Measurements from ENCODE around the gene MCF2L.

DNA sequence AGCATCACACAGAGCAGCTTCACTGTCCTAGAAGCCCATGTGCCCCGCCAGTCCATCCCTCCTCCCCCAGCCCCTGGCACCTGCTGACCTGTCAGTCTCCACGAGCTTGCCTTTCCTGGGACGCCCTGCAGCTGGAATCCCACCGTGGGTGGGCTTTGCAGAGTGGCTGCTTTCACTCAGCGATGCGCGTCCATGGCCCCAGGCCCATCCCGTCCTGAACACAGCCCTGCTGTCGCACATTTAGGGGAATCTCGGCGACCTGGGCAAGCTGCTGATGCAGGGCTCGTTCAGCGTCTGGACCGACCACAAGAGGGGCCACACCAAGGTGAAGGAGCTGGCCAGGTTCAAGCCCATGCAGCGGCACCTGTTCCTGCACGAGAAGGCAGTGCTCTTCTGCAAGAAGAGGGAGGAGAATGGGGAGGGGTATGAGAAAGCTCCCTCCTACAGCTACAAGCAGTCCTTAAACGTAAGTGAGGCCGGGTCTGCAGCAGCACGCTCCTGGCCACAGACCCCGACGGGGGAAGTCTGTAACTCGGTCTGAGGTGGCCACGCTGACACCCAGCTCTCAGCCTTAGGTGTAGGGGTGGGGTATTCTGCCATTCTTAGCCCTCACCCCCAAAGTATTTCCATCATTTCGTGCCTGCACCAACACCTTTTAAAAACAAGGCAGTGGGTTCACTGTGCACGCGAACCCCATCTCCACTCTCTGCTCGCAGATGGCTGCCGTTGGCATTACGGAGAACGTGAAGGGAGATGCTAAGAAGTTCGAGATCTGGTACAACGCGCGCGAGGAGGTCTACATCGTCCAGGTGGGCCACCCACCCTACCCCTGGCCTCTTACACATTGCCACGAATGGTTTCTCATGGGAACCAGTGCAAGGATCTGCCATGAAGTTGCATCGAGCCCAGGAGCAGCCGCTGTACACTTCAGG, 118.2 kb downstream of the MCF2L start:
- TF ChIP-seq, protein P1, sequence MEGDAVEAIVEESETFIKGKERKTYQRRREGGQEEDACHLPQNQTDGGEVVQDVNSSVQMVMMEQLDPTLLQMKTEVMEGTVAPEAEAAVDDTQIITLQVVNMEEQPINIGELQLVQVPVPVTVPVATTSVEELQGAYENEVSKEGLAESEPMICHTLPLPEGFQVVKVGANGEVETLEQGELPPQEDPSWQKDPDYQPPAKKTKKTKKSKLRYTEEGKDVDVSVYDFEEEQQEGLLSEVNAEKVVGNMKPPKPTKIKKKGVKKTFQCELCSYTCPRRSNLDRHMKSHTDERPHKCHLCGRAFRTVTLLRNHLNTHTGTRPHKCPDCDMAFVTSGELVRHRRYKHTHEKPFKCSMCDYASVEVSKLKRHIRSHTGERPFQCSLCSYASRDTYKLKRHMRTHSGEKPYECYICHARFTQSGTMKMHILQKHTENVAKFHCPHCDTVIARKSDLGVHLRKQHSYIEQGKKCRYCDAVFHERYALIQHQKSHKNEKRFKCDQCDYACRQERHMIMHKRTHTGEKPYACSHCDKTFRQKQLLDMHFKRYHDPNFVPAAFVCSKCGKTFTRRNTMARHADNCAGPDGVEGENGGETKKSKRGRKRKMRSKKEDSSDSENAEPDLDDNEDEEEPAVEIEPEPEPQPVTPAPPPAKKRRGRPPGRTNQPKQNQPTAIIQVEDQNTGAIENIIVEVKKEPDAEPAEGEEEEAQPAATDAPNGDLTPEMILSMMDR (IDR thresholded peaks at IDR 0.05; ENCODE audit: poor library complexity, severe bottlenecking) = no peak
- TF ChIP-seq EP300 (conservative IDR thresholded peaks at IDR 0.05; ENCODE audit: poor library complexity, severe bottlenecking) = no peak
- no peak for TF ChIP-seq TAF1 (IDR thresholded peaks at IDR 0.05; ENCODE audit: low read depth)
- TF ChIP-seq EZH2 (IDR thresholded peaks at IDR 0.05; ENCODE audit: borderline replicate concordance, insufficient read depth, low read length, poor library complexity, severe bottlenecking) = no peak
- TF ChIP-seq SMC3 (conservative IDR thresholded peaks at IDR 0.05; ENCODE audit: poor library complexity) = no peak
- TF ChIP-seq RAD21 (conservative IDR thresholded peaks at IDR 0.05) = no peak
- no peak for TF ChIP-seq MXI1 (conservative IDR thresholded peaks at IDR 0.05; ENCODE audit: poor library complexity, severe bottlenecking)

Data from neural cell (in vitro differentiated cells).